Neural cell (in vitro differentiated cells): ENCODE measurements around the gene PROX2. TPM values are rescaled to one million over a fixed set of nuclear protein-coding genes. Genes with fewer than 3 reads are reported as not detected.

Source experiments
- H2AFZ ChIP-seq: fragments of 200-600, 300-800 bp; sonication (generic), shearing (Covaris generic); 2 replicates; pipeline ENCODE4 v1.6.0; 2014; ENCODE audit warnings: low read depth, mild to moderate bottlenecking, antibody characterized with exemption, low read length, moderate library complexity
- H3F3A ChIP-seq: fragments of 200-600 bp; shearing (Covaris generic); 2 replicates; pipeline ENCODE4 v1.6.1; 2016; ENCODE audit warnings: mild to moderate bottlenecking, moderate library complexity, mixed read lengths, antibody characterized with exemption, low read length; ENCODE audit not compliant: insufficient read depth, poor library complexity, severe bottlenecking
- H3K27ac ChIP-seq: fragments of 200-600, 300-800 bp; sonication (generic), shearing (Covaris generic); 2 replicates; pipeline ENCODE4 v1.5.1; 2014; ENCODE audit warnings: mild to moderate bottlenecking, low read length, moderate library complexity
- H3K27me3 ChIP-seq: fragments of 300-800, 200-600 bp; sonication (generic), shearing (Covaris generic); 2 replicates; pipeline ENCODE4 v1.6.0; 2014; ENCODE audit warnings: mild to moderate bottlenecking, low read depth, low read length, moderate library complexity; ENCODE audit not compliant: insufficient read depth
- H3K36me3 ChIP-seq: fragments of 300-800, 200-600 bp; sonication (generic), shearing (Covaris generic); 2 replicates; pipeline ENCODE4 v1.5.1; 2014; ENCODE audit warnings: mild to moderate bottlenecking, antibody characterized with exemption, low read length, moderate library complexity; ENCODE audit not compliant: insufficient read depth
- H3K4me2 ChIP-seq: fragments of 300-800, 200-600 bp; sonication (generic), shearing (Covaris generic); 2 replicates; pipeline ENCODE4 v1.6.0; 2014; ENCODE audit warnings: mild to moderate bottlenecking, low read length
- H3K4me3 ChIP-seq: fragments of 300-800, 200-600 bp; sonication (generic), shearing (Covaris generic); 2 replicates; pipeline ENCODE4 v1.5.1; 2014; ENCODE audit warnings: mild to moderate bottlenecking, low read length, moderate library complexity
- H3K79me2 ChIP-seq: fragments of 200-600 bp; shearing (Covaris generic); replicated peaks from 2 replicates; pipeline ENCODE4 v1.6.0; 2014; ENCODE audit warnings: mild to moderate bottlenecking, low read length, moderate library complexity; ENCODE audit not compliant: insufficient read depth
- H3K9ac ChIP-seq: fragments of 300-800, 200-600 bp; sonication (generic), shearing (Covaris generic); 2 replicates; pipeline ENCODE4 v1.6.1; 2016; ENCODE audit warnings: mild to moderate bottlenecking, low read length, mixed read lengths
- H3K9me2 ChIP-seq: fragments of 200-600 bp; shearing (Covaris generic); 2 replicates; pipeline ENCODE4 v1.6.1; 2016; ENCODE audit warnings: mild to moderate bottlenecking, low read length, mixed read lengths; ENCODE audit not compliant: insufficient read depth
- H3K9me3 ChIP-seq: fragments of 200-600, 300-800 bp; sonication (generic), shearing (Covaris generic); 2 replicates; pipeline ENCODE4 v1.6.1; 2016; ENCODE audit warnings: mild to moderate bottlenecking, mixed run types, low read length, moderate library complexity, mixed read lengths
- H4K20me1 ChIP-seq: fragments of 200-600 bp; shearing (Covaris generic); 2 replicates; pipeline ENCODE4 v1.6.1; 2016; ENCODE audit warnings: mild to moderate bottlenecking, mixed run types; ENCODE audit not compliant: insufficient read depth
- EP300 ChIP-seq: fragments of 450-650 bp; conservative IDR thresholded peaks from 2 replicates; pipeline ENCODE4 v1.6.1; 2014; ENCODE audit warnings: antibody characterized with exemption, mild to moderate bottlenecking, moderate library complexity; ENCODE audit not compliant: poor library complexity, severe bottlenecking
- EZH2 ChIP-seq: fragments of 200-600, 300-800 bp; shearing (Covaris generic), sonication (generic); IDR thresholded peaks from 2 replicates; pipeline ENCODE4 v1.6.1; 2014; ENCODE audit warnings: antibody characterized with exemption, low read length, borderline replicate concordance, mild to moderate bottlenecking; ENCODE audit not compliant: insufficient read depth, poor library complexity, severe bottlenecking
- MXI1 ChIP-seq: fragments of 450-650 bp; conservative IDR thresholded peaks from 2 replicates; pipeline ENCODE4 v1.6.1; 2014; ENCODE audit warnings: antibody characterized with exemption, mild to moderate bottlenecking; ENCODE audit not compliant: poor library complexity, severe bottlenecking
- POLR2AphosphoS5 ChIP-seq: IDR thresholded peaks from 2 replicates; pipeline ENCODE4 v1.6.1; 2012
- RAD21 ChIP-seq: fragments of 450-650 bp; conservative IDR thresholded peaks from 2 replicates; pipeline ENCODE4 v1.6.1; 2014; ENCODE audit warnings: antibody characterized with exemption, mild to moderate bottlenecking, moderate library complexity
- SMC3 ChIP-seq: fragments of 450-650 bp; conservative IDR thresholded peaks from 2 replicates; pipeline ENCODE4 v1.6.1; 2014; ENCODE audit warnings: antibody characterized with exemption, mild to moderate bottlenecking, moderate library complexity; ENCODE audit not compliant: poor library complexity
- TAF1 ChIP-seq: IDR thresholded peaks from 2 replicates; pipeline ENCODE4 v1.6.1; 2012; ENCODE audit warnings: low read depth
- polyA plus RNA-seq: library from polyadenylated mRNA; depleted of rRNA; stranded (reverse); fragments of >200 nt; gene quantifications from 2 replicates; pipeline ENCODE4 v1.2.3, GENCODE V29; 2014
- TF ChIP-seq, protein P1 (sequence below): IDR thresholded peaks from 2 replicates; pipeline ENCODE4 v1.6.1; 2012; ENCODE audit warnings: borderline replicate concordance
- TF ChIP-seq, protein P2 (sequence below): fragments of 450-650 bp; IDR thresholded peaks from 2 replicates; pipeline ENCODE4 v1.5.1; 2014; ENCODE audit warnings: antibody characterized with exemption, mild to moderate bottlenecking, moderate library complexity; ENCODE audit not compliant: poor library complexity, severe bottlenecking

The PROX2 gene
- polyA plus RNA-seq, 1 donor from 2014 or later, result not detected

DNA sequence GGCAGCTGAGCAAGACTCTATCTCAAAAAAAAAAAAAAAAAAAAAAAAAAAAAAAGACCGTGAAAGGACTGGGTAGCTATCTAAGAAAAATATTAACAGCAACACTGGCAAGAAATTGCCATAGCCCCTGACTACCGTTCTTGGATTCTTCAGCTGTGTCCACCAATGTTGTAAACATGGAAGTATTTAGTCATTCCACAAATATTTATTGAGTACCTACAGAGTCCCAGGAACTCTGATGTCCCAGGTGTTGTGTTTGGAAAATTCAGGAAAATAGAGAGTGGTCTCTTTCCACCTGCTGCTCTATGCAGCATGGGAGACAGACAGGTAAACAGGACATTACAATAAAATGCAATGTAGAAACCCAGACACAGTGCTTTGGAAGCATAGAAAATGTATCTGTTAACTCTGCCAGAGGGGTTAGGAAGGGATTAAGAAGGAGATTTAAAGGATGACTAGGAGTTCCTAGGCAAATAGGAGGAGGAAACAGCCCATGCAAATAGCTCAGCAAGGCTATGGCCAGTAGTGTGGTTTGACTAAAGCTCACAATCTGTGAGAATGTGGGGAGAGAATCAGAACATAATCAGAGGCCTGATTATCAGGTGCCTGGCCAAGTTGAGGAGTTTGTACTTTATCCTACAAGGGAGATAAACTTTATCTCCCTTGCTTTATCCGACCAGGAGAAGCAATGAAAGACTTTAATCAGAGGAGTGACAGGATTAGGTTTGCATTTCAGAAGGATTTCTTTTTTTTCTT lies 3.7 kb upstream of the PROX2 start:
- no peak for TF ChIP-seq POLR2AphosphoS5
- TF ChIP-seq MXI1, result no peak
- TF ChIP-seq EZH2, result no peak
- no peak for TF ChIP-seq EP300
- TF ChIP-seq RAD21, result no peak
- no peak for TF ChIP-seq SMC3
- TF ChIP-seq TAF1, result no peak
- TF ChIP-seq, protein P1, sequence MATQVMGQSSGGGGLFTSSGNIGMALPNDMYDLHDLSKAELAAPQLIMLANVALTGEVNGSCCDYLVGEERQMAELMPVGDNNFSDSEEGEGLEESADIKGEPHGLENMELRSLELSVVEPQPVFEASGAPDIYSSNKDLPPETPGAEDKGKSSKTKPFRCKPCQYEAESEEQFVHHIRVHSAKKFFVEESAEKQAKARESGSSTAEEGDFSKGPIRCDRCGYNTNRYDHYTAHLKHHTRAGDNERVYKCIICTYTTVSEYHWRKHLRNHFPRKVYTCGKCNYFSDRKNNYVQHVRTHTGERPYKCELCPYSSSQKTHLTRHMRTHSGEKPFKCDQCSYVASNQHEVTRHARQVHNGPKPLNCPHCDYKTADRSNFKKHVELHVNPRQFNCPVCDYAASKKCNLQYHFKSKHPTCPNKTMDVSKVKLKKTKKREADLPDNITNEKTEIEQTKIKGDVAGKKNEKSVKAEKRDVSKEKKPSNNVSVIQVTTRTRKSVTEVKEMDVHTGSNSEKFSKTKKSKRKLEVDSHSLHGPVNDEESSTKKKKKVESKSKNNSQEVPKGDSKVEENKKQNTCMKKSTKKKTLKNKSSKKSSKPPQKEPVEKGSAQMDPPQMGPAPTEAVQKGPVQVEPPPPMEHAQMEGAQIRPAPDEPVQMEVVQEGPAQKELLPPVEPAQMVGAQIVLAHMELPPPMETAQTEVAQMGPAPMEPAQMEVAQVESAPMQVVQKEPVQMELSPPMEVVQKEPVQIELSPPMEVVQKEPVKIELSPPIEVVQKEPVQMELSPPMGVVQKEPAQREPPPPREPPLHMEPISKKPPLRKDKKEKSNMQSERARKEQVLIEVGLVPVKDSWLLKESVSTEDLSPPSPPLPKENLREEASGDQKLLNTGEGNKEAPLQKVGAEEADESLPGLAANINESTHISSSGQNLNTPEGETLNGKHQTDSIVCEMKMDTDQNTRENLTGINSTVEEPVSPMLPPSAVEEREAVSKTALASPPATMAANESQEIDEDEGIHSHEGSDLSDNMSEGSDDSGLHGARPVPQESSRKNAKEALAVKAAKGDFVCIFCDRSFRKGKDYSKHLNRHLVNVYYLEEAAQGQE, result no peak
- TF ChIP-seq, protein P2, sequence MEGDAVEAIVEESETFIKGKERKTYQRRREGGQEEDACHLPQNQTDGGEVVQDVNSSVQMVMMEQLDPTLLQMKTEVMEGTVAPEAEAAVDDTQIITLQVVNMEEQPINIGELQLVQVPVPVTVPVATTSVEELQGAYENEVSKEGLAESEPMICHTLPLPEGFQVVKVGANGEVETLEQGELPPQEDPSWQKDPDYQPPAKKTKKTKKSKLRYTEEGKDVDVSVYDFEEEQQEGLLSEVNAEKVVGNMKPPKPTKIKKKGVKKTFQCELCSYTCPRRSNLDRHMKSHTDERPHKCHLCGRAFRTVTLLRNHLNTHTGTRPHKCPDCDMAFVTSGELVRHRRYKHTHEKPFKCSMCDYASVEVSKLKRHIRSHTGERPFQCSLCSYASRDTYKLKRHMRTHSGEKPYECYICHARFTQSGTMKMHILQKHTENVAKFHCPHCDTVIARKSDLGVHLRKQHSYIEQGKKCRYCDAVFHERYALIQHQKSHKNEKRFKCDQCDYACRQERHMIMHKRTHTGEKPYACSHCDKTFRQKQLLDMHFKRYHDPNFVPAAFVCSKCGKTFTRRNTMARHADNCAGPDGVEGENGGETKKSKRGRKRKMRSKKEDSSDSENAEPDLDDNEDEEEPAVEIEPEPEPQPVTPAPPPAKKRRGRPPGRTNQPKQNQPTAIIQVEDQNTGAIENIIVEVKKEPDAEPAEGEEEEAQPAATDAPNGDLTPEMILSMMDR, result no peak
- H3K9me3 ChIP-seq, result no peaks in the 10 kb centered on the region
- no peak overlapping the region for H3K4me3 ChIP-seq
- no peak overlapping the region for H3K27ac ChIP-seq
- H3K9ac ChIP-seq, result no peak overlapping the region
- no peaks in the 10 kb centered on the region for H3K27me3 ChIP-seq
- peaks cover 28% of the 10 kb centered on the region for H3K79me2 ChIP-seq
- no peaks in the 10 kb centered on the region for H3F3A ChIP-seq
- no peaks in the 10 kb centered on the region for H3K36me3 ChIP-seq
- no peak overlapping the region for H3K4me2 ChIP-seq
- no peak overlapping the region for H2AFZ ChIP-seq
- H3K9me2 ChIP-seq, result no peaks in the 10 kb centered on the region
- no peaks in the 10 kb centered on the region for H4K20me1 ChIP-seq

DNA sequence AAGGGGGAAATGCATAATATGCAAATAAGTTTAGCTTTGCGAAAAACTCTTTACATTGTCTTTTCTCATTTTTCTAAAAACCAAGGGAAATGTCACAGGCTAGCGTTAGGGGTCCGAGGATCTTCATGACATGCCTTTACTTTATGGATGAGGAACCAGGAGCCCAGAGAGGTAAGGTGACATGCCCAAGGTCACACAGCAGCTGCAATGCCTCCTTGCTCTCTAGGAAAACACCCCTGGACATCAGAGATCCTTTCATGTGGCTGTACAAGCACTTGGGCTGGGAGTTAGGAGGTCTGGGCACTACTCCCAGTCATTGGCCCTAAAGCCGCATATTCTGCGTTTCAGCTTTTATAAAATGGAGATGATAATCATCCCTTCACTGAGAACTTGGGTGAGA lies 741 bp downstream of the PROX2 start:
- Histone ChIP-seq H3F3A (no peaks in the 10 kb centered on the region), H3K4me2 (no peak overlapping the region), H3K36me3 (no peaks in the 10 kb centered on the region), H3K9ac (no peak overlapping the region), H4K20me1 (no peaks in the 10 kb centered on the region), H3K27me3 (no peaks in the 10 kb centered on the region), H3K4me3 (no peak overlapping the region), H3K27ac (no peak overlapping the region), H2AFZ (no peak overlapping the region), H3K9me3 (no peaks in the 10 kb centered on the region), H3K9me2 (no peaks in the 10 kb centered on the region), H3K79me2 (no peaks in the 10 kb centered on the region)
- TF ChIP-seq POLR2AphosphoS5, result no peak
- TF ChIP-seq, protein P1, result no peak
- TF ChIP-seq EZH2, result no peak
- TF ChIP-seq SMC3, result no peak
- TF ChIP-seq EP300, result no peak
